Activated naive CD4-positive, alpha-beta T cell treated with anti-CD3 and anti-CD28 coated beads, Interleukin-2, amount 10 ng/mL, durations not matched to agents 7 days and 5 days (primary cell): Measurements from ENCODE around the gene MORN4.
A peak's percentile ranks its signal among the peaks of the same experiment; 100 is the strongest.

Source experiments
- CTCF ChIA-PET: fragments of 350-600 bp; sonication (Branson Sonifier 250); formaldehyde crosslinking; loops from one replicate; lab custom pipeline; 2021; ENCODE audit warnings: antibody characterized with exemption; lab: Charles Lee
- DNase-seq: peaks from one replicate; pipeline ENCODE4 v3.0.0-alpha.2; 2020
- H3K27ac Mint-ChIP-seq: one replicate; pipeline ENCODE4 v1.8.0; 2021; ENCODE audit warnings: mild to moderate bottlenecking, moderate library complexity, mixed read lengths
- H3K27me3 Mint-ChIP-seq: one replicate; pipeline ENCODE4 v1.8.0; 2021; ENCODE audit warnings: mild to moderate bottlenecking, mixed read lengths
- H3K36me3 Mint-ChIP-seq: one replicate; pipeline ENCODE4 v1.8.0; 2021; ENCODE audit warnings: mixed read lengths
- H3K4me1 Mint-ChIP-seq: one replicate; pipeline ENCODE4 v1.8.0; 2021; ENCODE audit warnings: mixed read lengths
- H3K4me3 Mint-ChIP-seq: one replicate; pipeline ENCODE4 v1.8.0; 2021; ENCODE audit warnings: mild to moderate bottlenecking, moderate library complexity, mixed read lengths
- H3K9me3 Mint-ChIP-seq: one replicate; pipeline ENCODE4 v1.8.0; 2021; ENCODE audit warnings: mixed read lengths

The MORN4 gene

DNA sequence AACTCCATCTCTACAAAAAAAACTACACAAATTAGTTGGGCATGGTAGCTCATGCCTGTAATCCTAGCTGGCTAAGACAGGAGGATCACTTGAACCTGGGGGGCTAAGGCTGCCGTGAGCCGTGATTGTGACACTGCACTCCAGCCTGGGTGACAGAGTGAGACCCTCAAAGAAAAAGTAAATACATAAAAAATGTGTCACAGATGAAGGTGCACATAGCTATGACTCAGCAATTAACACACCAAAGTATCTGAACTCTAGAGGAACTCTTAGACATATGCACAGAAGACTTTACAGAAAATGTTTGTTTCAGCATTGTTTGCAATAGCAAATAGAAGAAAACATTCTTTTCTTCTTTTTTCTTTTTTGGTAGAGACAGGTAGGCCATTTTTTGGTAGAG lies 35.5 kb downstream of the MORN4 start:
- peaks cover 4% of the 10 kb centered on the region for H3K27me3 Mint-ChIP-seq
- CTCF ChIA-PET: interaction anchor here (1.1 kb wide), 1 partner anchor 25 kb away, joined by 3 read pairs; the partner anchor contains the start of gene ANKRD2
- no peaks in the 10 kb centered on the region for H3K36me3 Mint-ChIP-seq
- no peak overlapping the region for H3K4me3 Mint-ChIP-seq
- no peaks in the 10 kb centered on the region for H3K9me3 Mint-ChIP-seq
- no peaks in the 10 kb centered on the region for H3K4me1 Mint-ChIP-seq
- no peak for DNase-seq
- H3K27ac Mint-ChIP-seq: no peak overlapping the region

DNA sequence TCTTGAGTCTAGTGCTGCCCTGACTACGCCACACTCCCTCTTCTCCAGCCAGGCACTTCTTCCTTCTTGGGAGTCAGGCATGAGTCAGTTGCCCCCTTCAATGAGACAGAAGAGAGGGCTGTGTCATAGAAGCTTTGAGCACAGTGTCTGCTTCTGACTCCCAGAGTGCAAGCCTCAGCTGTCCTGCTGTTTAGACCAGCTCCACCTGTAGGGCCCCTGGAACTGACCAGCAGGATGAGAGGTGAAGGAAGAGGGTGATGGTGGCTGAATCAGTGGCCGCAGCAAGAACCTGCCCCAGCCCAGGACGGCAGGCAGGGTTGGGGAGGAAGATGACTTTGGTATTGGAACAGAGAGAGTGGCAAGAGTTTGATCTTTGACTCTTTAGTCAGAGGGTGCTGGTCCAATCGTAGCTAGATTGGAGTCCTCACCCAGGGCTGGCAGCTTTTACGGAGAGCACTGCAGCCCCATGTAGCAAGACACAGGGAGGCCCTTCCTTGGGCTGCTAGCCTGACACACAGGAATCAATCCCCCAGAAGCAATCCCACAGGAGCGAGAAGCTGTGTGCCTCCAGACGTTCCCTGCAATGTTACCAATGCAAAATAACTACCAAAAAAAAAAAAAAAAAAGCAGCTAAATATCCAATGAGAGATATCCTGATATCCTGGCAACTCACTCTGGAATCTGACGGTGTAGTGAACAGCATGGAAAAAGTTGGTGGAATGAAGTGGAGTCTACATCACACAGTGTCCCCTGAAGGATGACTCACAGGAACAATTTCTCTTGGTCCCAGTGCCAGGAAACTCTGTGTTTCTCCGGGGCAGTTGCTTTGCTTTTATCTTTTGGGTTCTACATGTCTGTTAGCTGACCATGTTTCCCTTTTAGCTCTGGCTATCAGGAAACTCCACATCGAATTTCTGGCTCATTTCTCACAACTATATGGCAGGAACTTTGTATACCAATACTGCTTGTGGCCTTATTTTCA lies 36.9 kb downstream of the MORN4 start:
- H3K27ac Mint-ChIP-seq: no peak overlapping the region
- no peaks in the 10 kb centered on the region for H3K27me3 Mint-ChIP-seq
- H3K9me3 Mint-ChIP-seq: no peaks in the 10 kb centered on the region
- H3K36me3 Mint-ChIP-seq: no peaks in the 10 kb centered on the region
- H3K4me1 Mint-ChIP-seq: no peaks in the 10 kb centered on the region
- CTCF ChIA-PET: interaction anchor here (0.6 kb wide), 1 partner anchor 9 kb away, joined by 3 read pairs; no protein-coding TSS in a partner anchor
- no peak for DNase-seq
- no peak overlapping the region for H3K4me3 Mint-ChIP-seq

DNA sequence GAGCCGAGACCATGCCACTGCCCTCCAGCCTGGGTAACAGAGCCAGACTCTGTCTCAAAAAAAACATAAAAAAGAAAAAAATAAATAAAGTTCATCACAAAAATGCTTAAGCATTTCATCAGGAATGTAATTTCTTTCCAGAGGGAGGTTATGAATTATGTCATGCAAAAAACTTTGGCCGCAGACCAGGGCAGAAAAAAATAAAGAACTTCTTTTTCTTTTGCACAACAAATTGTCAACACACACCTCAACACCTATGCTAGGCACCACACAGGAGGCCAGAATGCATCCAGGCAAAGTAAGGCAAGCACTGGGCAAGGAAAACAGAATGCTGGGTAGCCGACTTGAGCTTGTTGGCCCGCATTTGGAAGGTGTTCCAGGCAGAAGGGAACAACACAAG lies 39.9 kb downstream of the MORN4 start:
- Mint-ChIP-seq H3K27me3 (no peaks in the 10 kb centered on the region), H3K36me3 (no peaks in the 10 kb centered on the region), H3K9me3 (no peaks in the 10 kb centered on the region), H3K27ac (no peak overlapping the region), H3K4me3 (no peak overlapping the region), H3K4me1 (peaks cover 5% of the 10 kb centered on the region)
- no peak for DNase-seq
- CTCF ChIA-PET: no interaction called here

DNA sequence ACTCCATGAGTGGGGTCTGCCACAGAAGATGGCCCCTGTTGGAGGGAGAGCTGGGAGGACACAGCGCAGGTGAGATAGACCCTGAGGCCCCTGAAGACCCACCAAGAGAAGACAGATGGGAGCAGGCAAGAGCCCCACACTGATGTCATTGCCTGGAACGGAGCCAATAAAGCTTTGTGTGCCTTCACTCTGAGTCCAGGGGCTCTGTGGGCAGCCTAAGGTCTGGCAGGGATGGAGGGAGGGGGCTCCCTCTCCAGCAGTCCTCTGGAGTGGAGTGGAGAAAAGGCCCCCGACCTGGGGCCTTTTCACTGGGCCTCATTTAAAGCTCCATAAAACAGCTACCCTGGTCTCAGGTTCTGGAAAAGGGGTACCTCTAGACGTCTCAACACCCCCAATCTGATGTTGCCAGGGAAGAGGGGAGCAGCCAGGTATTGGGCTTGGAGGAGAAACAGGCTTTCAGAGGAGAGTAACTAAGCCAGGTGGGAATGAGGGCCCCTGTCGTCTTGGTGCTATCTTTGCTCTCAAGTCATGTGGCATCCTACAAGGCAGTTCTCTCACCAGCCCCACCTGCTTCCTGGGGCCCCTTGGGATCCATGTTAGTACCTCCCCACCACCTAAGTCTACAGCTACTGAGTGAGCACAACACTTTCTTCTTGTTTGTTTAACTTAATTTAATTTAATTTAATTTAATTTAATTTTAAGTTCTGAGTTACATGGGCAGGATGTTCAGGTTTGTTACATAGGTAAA lies 42.4 kb downstream of the MORN4 start:
- Mint-ChIP-seq H3K4me3 (no peak overlapping the region), H3K36me3 (no peaks in the 10 kb centered on the region), H3K4me1 (peaks cover 5% of the 10 kb centered on the region), H3K27ac (no peak overlapping the region), H3K27me3 (no peaks in the 10 kb centered on the region), H3K9me3 (no peaks in the 10 kb centered on the region)
- DNase-seq: no peak
- CTCF ChIA-PET: interaction anchor here (0.6 to 1.0 kb wide), 3 partner anchors 20 to 110 kb away, joined by 3 read pairs; no protein-coding TSS in a partner anchor

DNA sequence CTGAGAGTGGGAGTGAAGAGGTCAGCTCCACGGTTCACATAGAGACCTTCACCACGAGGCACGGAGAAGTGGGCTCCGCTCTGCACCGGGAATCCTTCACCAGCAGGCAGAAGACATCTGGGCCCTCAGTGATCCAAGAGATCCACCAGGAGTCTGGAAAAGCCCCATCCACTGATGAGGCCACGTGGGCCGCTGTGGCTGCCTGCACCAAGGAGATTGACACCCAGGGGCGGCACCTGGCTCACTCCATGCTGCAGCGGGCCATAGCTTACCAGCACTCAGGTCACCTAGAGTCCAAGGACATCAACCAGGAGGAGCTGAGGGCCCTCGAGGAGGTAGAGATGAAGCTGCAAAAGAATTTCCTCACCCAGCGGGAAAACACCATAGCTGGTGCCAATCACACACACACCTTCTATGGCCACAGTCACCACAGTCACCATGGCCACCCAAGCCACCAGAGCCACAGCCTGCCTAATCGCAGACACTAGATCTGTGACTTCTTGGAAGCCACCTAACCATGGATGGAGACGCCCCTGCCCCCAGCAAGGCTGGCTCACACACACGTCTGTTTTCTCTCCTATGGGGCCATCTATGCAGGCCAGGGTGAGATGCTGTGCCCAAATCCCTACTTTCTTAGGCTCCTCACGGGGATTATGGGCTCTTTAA lies 43.1 kb downstream of the MORN4 start:
- H3K36me3 Mint-ChIP-seq: no peaks in the 10 kb centered on the region
- H3K4me3 Mint-ChIP-seq: no peak overlapping the region
- CTCF ChIA-PET: interaction anchor here (0.6 to 1.0 kb wide), 2 partner anchors 21 to 111 kb away, joined by 3 read pairs; no protein-coding TSS in a partner anchor
- no peaks in the 10 kb centered on the region for H3K27me3 Mint-ChIP-seq
- no peaks in the 10 kb centered on the region for H3K9me3 Mint-ChIP-seq
- H3K4me1 Mint-ChIP-seq: peaks cover 5% of the 10 kb centered on the region
- no peak overlapping the region for H3K27ac Mint-ChIP-seq
- DNase-seq: no peak

DNA sequence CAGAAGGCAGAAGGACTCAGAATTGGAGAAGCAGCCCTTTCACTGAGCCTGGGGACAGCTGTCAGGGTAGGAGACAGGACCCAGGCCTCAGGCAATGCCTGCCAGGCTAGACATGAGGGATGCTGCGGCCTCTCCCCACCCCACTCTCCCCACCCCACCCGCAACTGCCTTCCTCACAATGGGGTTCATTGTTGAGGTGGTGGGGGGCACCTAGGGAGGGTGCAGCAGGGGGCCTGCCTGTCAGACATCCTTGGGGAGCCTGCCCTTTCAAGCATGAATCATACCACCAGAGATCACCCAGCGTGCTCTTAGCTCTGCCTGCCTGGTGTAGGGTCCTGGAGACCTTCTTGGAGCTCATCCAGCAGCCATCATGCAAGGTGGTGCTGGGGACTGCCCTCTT lies 43.8 kb downstream of the MORN4 start, which contains the start of gene C10orf62:
C10orf62 (plus strand) TSS at position 243 of the 400 bp plus-strand sequence. CDS start 177 bp downstream, outside the sequence.
- Mint-ChIP-seq H3K4me1 (peaks cover 5% of the 10 kb centered on the region), H3K9me3 (no peaks in the 10 kb centered on the region), H3K4me3 (no peak within 1 kb of the TSS), H3K27ac (peak within 1 kb of the TSS; percentile 55), H3K36me3 (no peaks in the 10 kb centered on the region), H3K27me3 (peaks cover 3% of the 10 kb centered on the region)
- DNase-seq: no peak
- CTCF ChIA-PET: no interaction called here

DNA sequence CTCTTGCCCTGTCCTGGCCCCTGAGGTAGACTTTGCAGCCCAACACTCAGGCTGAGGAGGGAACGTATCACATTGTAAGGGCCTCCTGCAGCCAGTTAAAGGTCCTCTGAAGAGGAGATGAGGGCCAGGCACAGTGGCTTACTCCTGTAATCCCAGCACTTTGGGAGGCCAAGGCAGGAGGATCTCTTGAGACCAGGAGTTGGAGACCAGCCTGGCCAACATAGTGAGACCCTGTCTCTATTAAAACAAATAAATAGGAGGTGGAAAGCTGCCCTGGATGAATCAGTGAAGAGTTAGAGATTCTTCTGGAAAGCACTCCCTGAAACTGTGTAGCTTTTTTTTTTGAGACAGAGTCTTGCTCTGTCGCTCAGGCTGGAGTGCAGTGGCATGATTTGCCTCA lies 46.1 kb downstream of the MORN4 start:
- DNase-seq: no peak
- H3K27me3 Mint-ChIP-seq: peaks cover 4% of the 10 kb centered on the region
- H3K36me3 Mint-ChIP-seq: no peaks in the 10 kb centered on the region
- peaks cover 5% of the 10 kb centered on the region for H3K4me1 Mint-ChIP-seq
- H3K4me3 Mint-ChIP-seq: no peak overlapping the region
- no peak overlapping the region for H3K27ac Mint-ChIP-seq
- no peaks in the 10 kb centered on the region for H3K9me3 Mint-ChIP-seq
- CTCF ChIA-PET: interaction anchor here (0.8 to 1.7 kb wide), 2 partner anchors 9 to 15 kb away, joined by 3 to 8 read pairs; partner anchors contain the start of gene ANKRD2

DNA sequence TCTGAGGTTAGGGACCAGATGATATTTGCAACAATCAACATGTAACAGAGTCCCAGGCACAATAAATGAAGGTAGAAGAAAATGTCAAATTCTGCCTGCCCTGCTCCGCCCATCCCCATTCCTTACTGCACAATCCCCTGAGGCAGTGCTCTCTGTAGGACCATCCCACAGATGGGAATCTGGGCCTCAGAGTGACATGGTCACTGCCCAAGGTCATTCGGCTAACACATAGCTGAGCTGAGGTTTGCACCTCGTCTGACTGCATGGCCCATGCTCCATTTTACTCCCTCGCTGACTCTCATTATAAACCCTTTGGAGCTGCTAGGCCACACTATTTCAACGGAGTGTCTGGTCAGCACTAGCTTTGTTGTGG lies 47.9 kb downstream of the MORN4 start:
- no peak overlapping the region for H3K4me3 Mint-ChIP-seq
- peaks cover 3% of the 10 kb centered on the region for H3K4me1 Mint-ChIP-seq
- H3K9me3 Mint-ChIP-seq: no peaks in the 10 kb centered on the region
- DNase-seq: no peak
- H3K27me3 Mint-ChIP-seq: peaks cover 4% of the 10 kb centered on the region
- H3K36me3 Mint-ChIP-seq: no peaks in the 10 kb centered on the region
- CTCF ChIA-PET: no interaction called here
- no peak overlapping the region for H3K27ac Mint-ChIP-seq

DNA sequence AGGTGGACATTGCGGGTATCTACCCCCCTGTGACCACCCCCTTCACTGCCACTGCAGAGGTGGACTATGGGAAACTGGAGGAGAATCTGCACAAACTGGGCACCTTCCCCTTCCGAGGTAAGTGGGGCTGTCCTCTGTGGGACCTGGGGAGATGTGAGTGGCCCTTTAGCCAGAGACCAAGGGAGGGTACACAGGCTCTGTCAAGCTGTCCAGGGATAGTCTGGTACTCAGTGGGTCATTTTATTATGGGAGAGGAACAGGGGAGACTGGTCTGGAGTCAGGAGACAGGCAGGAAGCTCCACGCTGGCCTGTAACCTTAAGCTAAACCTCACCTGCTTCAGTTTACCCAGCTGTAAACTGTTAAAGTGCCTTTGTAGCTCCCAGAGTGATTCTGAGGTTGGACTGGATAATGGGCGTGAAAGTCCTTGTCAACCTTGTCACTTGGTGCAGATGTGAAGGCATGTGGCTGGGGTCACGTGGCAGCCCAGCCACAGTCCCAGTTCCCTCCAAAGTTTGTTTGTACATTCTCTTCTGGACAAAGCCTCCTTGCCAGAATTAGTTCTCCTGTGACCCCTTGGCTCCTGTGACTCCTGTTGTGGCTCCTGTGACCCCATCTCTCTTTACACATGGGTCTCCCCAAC lies 48.4 kb downstream of the MORN4 start:
- Mint-ChIP-seq H3K4me3 (no peak overlapping the region), H3K27me3 (peaks cover 4% of the 10 kb centered on the region), H3K4me1 (no peaks in the 10 kb centered on the region), H3K27ac (no peak overlapping the region), H3K9me3 (no peaks in the 10 kb centered on the region), H3K36me3 (no peaks in the 10 kb centered on the region)
- CTCF ChIA-PET: no interaction called here
- DNase-seq: no peak

DNA sequence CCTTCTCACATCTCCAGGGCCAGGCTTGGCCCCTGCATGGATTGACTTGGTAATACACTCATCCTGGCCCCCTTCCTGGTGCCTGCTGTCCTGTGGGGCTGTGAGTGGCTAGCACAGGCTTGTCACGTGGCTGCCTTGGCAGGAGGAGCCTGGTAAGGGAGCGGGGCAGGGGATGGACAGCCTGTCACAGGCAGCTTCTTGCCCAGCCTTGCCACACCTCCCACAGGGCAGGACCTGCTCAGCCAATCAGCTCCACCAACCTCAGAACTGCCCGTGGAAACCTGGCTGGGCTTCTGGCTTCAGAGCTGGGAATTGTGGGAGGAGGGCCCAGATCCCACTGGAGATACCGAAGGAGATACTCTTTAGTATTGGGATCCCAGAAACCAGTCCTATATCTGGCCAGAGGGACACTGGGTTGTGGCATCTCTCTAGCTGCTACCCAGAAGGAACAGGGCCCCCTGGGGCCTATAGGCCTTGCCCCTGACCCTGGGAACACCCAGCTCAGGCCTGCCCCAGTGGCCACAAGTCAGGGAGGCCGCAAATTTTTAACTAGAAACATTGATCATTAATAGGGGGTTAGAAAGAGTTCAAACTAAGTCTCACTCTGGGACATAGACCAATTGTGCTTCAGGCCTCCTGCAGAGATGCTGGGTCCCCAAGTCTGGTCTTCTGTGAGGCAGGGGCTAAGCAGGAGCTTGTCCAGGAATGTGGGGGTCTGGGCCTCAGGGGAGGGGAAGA lies 49.1 kb downstream of the MORN4 start, which contains the start of gene HOGA1:
HOGA1 (plus strand) TSS at position 330 of the 738 bp plus-strand sequence; CDS start at position 645, 315 bp downstream.
- DNase-seq: no peak
- no peaks in the 10 kb centered on the region for H3K4me1 Mint-ChIP-seq
- H3K9me3 Mint-ChIP-seq: no peaks in the 10 kb centered on the region
- H3K27ac Mint-ChIP-seq: no peak within 1 kb of the TSS
- peaks cover 4% of the 10 kb centered on the region for H3K27me3 Mint-ChIP-seq
- CTCF ChIA-PET: no interaction called here
- no peak within 1 kb of the TSS for H3K4me3 Mint-ChIP-seq
- no peaks in the 10 kb centered on the region for H3K36me3 Mint-ChIP-seq

DNA sequence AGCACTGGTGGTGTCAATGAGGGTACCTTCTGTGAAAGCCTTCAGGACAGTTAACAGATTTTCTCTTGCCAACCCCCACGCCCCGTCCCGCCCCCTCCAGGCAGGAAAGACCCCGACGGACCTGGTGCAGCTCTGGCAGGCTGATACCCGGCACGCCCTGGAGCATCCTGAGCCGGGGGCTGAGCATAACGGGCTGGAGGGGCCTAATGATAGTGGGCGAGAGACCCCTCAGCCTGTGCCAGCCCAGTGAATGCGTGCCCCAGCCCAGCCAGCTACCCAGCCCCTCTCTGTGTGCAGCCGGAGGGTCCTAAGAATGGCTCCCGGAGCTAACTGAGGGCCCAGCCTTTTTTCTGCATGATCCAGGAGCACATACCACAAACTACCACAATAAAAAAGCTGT lies 49.8 kb downstream of the MORN4 start:
- Mint-ChIP-seq H3K27me3 (peaks cover 9% of the 10 kb centered on the region), H3K36me3 (no peaks in the 10 kb centered on the region), H3K9me3 (no peaks in the 10 kb centered on the region), H3K4me1 (no peaks in the 10 kb centered on the region), H3K4me3 (no peak overlapping the region), H3K27ac (no peak overlapping the region)
- CTCF ChIA-PET: no interaction called here
- DNase-seq: no peak

DNA sequence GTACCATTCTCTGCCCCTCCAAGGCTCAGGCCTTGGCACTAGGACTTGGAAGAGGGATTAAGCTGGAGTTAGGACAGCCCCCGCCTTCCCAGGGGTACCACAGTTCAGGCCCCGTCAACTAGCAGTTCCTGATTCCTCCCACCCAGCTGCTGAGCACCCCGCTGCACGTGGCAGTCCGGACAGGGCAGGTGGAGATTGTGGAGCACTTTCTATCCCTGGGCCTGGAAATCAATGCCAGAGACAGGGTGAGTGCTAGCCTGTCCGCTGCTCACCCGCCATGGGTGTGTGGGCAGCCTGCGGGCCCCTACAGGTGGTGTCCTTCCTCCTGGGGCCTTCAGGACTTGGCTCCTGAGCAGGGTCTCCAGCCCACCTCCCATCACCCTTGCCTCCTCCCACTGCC lies 51.1 kb downstream of the MORN4 start:
- CTCF ChIA-PET: interaction anchor here (0.7 kb wide), 1 partner anchor 10 kb away, joined by 4 read pairs; no protein-coding TSS in a partner anchor
- Mint-ChIP-seq H3K9me3 (no peaks in the 10 kb centered on the region), H3K27me3 (peaks cover 21% of the 10 kb centered on the region), H3K4me3 (no peak overlapping the region), H3K4me1 (no peaks in the 10 kb centered on the region), H3K27ac (no peak overlapping the region), H3K36me3 (no peaks in the 10 kb centered on the region)
- DNase-seq: no peak
